ENCODE data around the gene EXOSC6. TPM values are rescaled to one million over a fixed set of nuclear protein-coding genes. Genes with fewer than 3 reads are reported as not detected.
A peak's percentile ranks its signal among the peaks of the same experiment; 100 is the strongest.
"Not testable (repeated sequence)": the region's sequence is repeated elsewhere in the genome, so short reads cannot be mapped to it uniquely, and the experiment has no call there.

Gene EXOSC6
- total RNA-seq, 2 donors from 2014 or later = 16.1 to 39.3 TPM

DNA sequence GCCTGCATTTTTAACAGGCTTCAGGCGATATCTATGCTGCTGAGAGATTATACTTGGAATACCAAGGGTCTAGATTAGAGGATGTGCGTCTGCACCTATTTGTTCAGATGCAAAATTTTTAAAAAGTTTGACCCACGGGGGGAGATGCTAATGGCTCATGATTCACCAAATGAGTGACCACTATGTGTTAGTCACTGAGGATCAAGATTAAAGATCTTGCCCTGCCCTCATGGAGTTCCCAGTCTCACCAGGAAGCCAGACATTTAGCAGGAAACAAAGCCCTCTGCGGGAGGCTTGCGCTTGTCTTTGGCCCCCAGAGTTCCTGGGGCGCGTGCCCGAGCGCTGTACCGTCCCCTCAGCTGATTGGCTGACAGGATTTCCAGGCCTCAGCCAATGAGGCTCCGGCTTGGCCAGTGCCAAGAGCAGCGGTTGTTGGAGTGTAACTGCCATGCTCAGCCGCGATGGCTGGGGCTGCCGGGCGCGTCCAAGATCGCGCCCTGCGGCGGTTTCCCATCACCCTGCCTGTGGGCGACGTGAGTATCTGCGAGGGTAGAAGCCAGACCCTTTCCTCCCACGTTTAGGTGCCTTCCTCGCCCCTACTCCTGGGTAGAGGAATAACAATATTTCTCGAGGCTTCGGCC, 42.8 kb upstream of the EXOSC6 start:
- TF ChIP-seq, protein P1, sequence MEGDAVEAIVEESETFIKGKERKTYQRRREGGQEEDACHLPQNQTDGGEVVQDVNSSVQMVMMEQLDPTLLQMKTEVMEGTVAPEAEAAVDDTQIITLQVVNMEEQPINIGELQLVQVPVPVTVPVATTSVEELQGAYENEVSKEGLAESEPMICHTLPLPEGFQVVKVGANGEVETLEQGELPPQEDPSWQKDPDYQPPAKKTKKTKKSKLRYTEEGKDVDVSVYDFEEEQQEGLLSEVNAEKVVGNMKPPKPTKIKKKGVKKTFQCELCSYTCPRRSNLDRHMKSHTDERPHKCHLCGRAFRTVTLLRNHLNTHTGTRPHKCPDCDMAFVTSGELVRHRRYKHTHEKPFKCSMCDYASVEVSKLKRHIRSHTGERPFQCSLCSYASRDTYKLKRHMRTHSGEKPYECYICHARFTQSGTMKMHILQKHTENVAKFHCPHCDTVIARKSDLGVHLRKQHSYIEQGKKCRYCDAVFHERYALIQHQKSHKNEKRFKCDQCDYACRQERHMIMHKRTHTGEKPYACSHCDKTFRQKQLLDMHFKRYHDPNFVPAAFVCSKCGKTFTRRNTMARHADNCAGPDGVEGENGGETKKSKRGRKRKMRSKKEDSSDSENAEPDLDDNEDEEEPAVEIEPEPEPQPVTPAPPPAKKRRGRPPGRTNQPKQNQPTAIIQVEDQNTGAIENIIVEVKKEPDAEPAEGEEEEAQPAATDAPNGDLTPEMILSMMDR (IDR thresholded peaks at IDR 0.05) = no peak
- DNase-seq (ENCODE audit: low spot score) = no peak

DNA sequence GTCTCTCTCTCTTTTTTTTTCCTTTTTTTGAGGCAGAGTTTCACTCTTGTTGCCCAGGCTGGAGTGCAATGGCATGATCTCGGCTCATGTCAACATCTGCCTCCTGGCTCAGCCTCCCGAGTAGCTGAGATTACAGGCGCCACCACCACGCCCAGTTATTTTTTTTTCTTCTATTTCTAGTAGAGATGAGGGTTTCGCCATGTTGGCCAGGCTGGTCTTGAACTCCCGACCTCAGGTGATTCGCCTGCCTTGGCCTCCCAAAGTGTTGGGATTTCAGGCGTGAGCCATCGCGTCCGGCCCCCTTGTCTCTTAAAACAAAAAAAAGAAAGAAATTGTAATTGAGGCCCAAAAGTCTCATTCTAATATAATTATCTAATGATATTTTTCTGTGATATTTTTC, 40.4 kb upstream of the EXOSC6 start:
- H3K36me3 ChIP-seq; H3K27ac ChIP-seq; DNase-seq (ENCODE audit: low spot score); ATAC-seq (ENCODE audit: insufficient number of reproducible peaks, low FRiP score, low read depth); H3K27me3 ChIP-seq (replicated peaks; ENCODE audit: insufficient read depth); H3K9me3 ChIP-seq; H3K4me3 ChIP-seq: not testable (repeated sequence)
- peaks cover 9 to 13% of the 10 kb centered on the region in 2 donors for H3K4me1 ChIP-seq (ENCODE audit: control insufficient read depth in 1 of 2, low read depth in 2 of 2)

More for the DNA sequence above, 42.8 kb upstream of the EXOSC6 start:
- H3K4me1 ChIP-seq (ENCODE audit: control insufficient read depth in 1 of 2, low read depth in 2 of 2) = peaks cover 5% of the 10 kb centered on the region in 2 donors
- H3K4me3 ChIP-seq = no peak overlapping the region
- H3K9me3 ChIP-seq = no peaks in the 10 kb centered on the region
- H3K27ac ChIP-seq = no peak overlapping the region
- H3K27me3 ChIP-seq (replicated peaks; ENCODE audit: insufficient read depth) = no peaks in the 10 kb centered on the region
- no peaks in the 10 kb centered on the region for H3K36me3 ChIP-seq
- no peak for ATAC-seq (ENCODE audit: insufficient number of reproducible peaks, low FRiP score, low read depth)

DNA sequence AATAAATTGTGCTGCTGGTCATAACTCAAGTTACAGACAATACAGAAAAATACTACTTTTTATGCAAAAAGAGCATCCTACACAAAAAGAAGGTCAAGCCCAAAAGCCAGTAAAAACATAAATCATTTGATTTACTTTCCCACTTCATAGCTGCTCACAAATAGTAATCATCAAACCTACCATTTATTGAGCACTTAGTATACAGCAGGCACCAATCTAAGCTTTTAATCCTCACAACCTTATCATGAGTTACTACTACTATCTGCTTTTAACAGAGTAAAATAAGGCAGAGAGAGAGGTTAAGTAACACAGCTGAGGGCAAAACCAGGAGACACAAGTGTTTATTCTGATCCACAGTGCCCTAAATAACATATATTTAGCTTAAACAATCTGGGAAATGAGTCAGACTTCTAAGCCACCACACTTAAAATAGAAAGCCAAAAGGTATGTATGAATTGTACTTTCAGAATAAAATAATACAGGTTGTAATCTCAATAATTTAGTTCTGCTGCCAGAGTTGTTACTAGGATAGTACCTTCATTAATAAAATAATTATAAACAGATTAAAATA, 39.3 kb upstream of the EXOSC6 start:
- Histone ChIP-seq H3K27me3 (replicated peaks; ENCODE audit: insufficient read depth) (no peaks in the 10 kb centered on the region), H3K4me1 (ENCODE audit: control insufficient read depth in 1 of 2, low read depth in 2 of 2) (peaks cover 9 to 13% of the 10 kb centered on the region in 2 donors), H3K4me3 (no peak overlapping the region), H3K36me3 (no peaks in the 10 kb centered on the region), H3K27ac (no peak overlapping the region), H3K9me3 (no peaks in the 10 kb centered on the region)
- TF ChIP-seq, protein P1 (IDR thresholded peaks at IDR 0.05) = no peak
- DNase-seq (ENCODE audit: low spot score) (no peak), ATAC-seq (ENCODE audit: insufficient number of reproducible peaks, low FRiP score, low read depth) (no peak)

DNA sequence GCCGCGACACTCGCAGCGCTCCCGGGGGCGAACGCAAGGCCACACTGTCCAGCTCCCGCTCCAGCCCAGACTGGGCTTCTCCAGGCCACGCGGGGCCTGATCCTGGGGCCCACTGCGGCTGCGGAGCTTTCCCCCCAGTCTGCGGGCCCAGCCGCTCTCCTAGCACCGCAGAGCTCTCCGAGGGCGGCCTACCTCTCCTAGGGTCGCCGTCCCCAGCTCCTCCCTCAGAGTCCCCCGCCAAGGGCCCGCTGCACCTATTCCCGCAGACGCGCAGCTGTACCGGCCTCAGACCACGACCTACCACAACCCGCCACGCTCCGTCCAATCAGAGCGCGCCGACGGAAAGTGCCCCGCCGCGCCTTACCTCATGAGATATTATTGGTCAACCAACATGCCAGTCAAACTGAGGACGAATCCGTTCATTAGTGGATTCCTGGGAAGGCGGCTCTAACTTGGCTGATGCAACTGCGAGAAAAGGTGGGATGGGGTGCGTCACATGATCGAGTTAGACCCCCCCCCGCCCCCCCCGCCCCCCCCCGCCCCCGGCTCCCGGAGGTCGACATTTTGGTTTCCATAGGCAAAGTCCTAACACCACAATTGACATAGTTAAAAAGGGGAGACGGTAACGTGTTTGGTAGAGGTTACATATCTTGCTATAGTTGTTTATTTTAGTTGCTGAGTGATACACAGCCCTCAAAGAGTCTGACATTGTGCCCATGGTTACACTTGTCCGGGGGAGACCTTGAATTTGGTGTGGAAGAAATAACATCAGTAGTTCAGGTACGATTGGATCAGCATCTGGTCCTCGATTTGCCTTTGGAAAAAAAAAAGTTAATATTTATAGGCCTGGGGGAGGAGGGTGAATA, 37.7 kb upstream of the EXOSC6 start, which contains the start of gene AARS1:
Gene AARS1, minus strand, starts transcription at position 278 of the 866 bp plus-strand sequence. CDS start 6,743 bp downstream, outside the sequence.
- ATAC-seq (ENCODE audit: insufficient number of reproducible peaks, low FRiP score, low read depth) = peak; percentile 100
- peak within 1 kb of the TSS; percentile 83 for H3K4me3 ChIP-seq
- peaks cover 9 to 13% of the 10 kb centered on the region in 2 donors for H3K4me1 ChIP-seq (ENCODE audit: control insufficient read depth in 1 of 2, low read depth in 2 of 2)
- no peaks in the 10 kb centered on the region for H3K27me3 ChIP-seq (replicated peaks; ENCODE audit: insufficient read depth)
- no peaks in the 10 kb centered on the region for H3K36me3 ChIP-seq
- H3K27ac ChIP-seq = peak within 1 kb of the TSS; percentile 88 to 92
- DNase-seq (ENCODE audit: low spot score) = peak; percentile 92
- H3K9me3 ChIP-seq = no peaks in the 10 kb centered on the region
- TF ChIP-seq, protein P1 (IDR thresholded peaks at IDR 0.05) = no peak

DNA sequence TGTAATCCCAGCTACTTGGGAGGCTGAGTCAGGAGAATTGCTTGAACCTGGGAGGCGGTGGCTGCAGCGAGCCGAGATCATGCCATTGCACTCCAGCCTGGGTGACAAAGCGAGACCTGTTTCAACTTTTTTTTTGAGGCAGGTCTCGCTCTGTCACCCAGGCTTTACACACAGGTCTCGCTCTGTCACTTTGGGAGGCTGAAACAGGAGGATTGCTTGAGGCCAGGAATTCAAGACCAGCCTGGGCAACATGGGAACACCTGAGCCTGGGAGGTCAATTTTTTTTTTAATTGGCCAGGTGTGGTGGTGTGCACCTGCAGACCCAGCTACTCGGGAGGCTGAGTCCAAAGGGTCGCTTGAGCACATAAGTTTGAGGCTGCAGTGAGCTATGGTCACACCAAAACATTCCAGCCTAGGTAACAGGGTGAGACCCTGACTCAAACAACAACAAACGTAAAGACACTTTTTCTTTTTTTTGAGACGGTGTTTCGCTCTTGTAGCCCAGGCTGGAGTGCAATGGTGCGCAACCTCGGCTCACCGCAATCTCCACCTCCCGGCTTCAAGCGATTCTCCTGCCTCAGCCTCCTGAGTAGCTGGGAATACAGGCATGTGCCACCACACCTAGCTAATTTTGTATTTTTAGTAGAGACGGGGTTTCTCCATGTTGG, 35.7 kb upstream of the EXOSC6 start:
- not testable (repeated sequence) for H3K27me3 ChIP-seq (replicated peaks; ENCODE audit: insufficient read depth); H3K9me3 ChIP-seq; DNase-seq (ENCODE audit: low spot score); ATAC-seq (ENCODE audit: insufficient number of reproducible peaks, low FRiP score, low read depth); H3K36me3 ChIP-seq; H3K27ac ChIP-seq
- Histone ChIP-seq H3K4me1 (ENCODE audit: control insufficient read depth in 1 of 2, low read depth in 2 of 2) (peaks cover 9 to 13% of the 10 kb centered on the region in 2 donors), H3K4me3 (peak overlapping the region; percentile 83)

Measured in thoracic aorta (tissue), 2 donors.